Endothelial cell of umbilical vein (primary cell): ENCODE data around the gene ABCD3.

Experiments
- CTCF ChIP-seq, 2 donors: IDR thresholded peaks; 1 replicate in 1 of 2; 2 replicates in 1 of 2; pipeline ENCODE4 v1.5.1; 2011; ENCODE audit warnings: low read length in 2 of 2, mild to moderate bottlenecking in 2 of 2, moderate library complexity in 2 of 2, control low read depth in 1 of 2, inconsistent platforms in 1 of 2, low read depth in 1 of 2; ENCODE audit not compliant: insufficient read depth in 1 of 2; ENCODE audit errors: extremely low read depth in 1 of 2
- EZH2 ChIP-seq: IDR thresholded peaks from 2 replicates; pipeline ENCODE4 v1.6.1; 2012; ENCODE audit warnings: borderline replicate concordance, low read depth, mild to moderate bottlenecking, moderate library complexity, low read length, inconsistent platforms; ENCODE audit not compliant: severe bottlenecking
- JUN ChIP-seq: IDR thresholded peaks from 2 replicates; pipeline ENCODE4 v1.6.1; 2011; ENCODE audit warnings: borderline replicate concordance, low read depth; ENCODE audit not compliant: insufficient read length, insufficient read depth
- MAX ChIP-seq: IDR thresholded peaks from 2 replicates; pipeline ENCODE4 v1.6.1; 2011; ENCODE audit not compliant: insufficient read depth, insufficient read length
- POLR2A ChIP-seq: IDR thresholded peaks from 2 replicates; pipeline ENCODE4 v1.6.1; 2012; ENCODE audit warnings: low read depth, mild to moderate bottlenecking, control low read depth, low read length
- POLR2AphosphoS5 ChIP-seq: IDR thresholded peaks from 2 replicates; pipeline ENCODE4 v1.6.1; 2012; ENCODE audit warnings: low read depth, mild to moderate bottlenecking, control low read depth, low read length, moderate library complexity; ENCODE audit not compliant: insufficient read depth

- no peak for TF ChIP-seq JUN
- no peak for TF ChIP-seq MAX
- no peak for TF ChIP-seq CTCF (IDR thresholded peaks at IDR 0.05; ENCODE audit: extremely low read depth in 1 of 2, insufficient read depth in 1 of 2, low read depth in 1 of 2, low read length in 2 of 2)
- TF ChIP-seq POLR2A = no peak
- no peak for TF ChIP-seq POLR2AphosphoS5
- TF ChIP-seq EZH2 = no peak
These were observed 72.4 kb downstream of the ABCD3 start for GRCh38 chr1:94490556-94490955.
